Heart left ventricle (tissue), 13 donors: ENCODE data around the gene SHISA8.

Experiments
- POLR2A ChIP-seq, 2 donors: fragments of 450-650 bp; IDR thresholded peaks; one replicate each; pipeline ENCODE4 v1.6.1; 2017; ENCODE audit warnings: antibody characterized with exemption in 2 of 2, mild to moderate bottlenecking in 2 of 2, moderate library complexity in 2 of 2
- TF ChIP-seq, protein P1 (sequence below), 12 donors: fragments of 200-600 bp; sonication (generic) in 4 of 12; IDR thresholded peaks; one replicate each; pipeline versions ENCODE4 v1.5.0 to v1.8.0; 2018 to 2022; ENCODE audit warnings: antibody characterized with exemption in 12 of 12, mild to moderate bottlenecking in 5 of 12
- donor health status: ischemic (EF 13 %, LVEDD 7.1; RV severe dilation, severe dysfunction).
- donor health status: DM: no; HTN: yes; CAD: no.
- donor health status: DM: no; HTN: no; CAD: no.
- donor health status: ischemic (EF 25% LVEDD 6.9; RV normal size, moderate dysfunction).
- donor health status: ischemic (EF 25% LVEDD 5.7; RV mildly dilated, moderate dysfunction).
- donor health status: ischemic (EF 35%, LVEDD 5.7; RV mildly dilated, moderate dysfunction).
- donor health status: nonischemic (EF 11% LVEDD 7.7; RV severe dilation, severe dysfunction).
- donor health status: DM: yes; HTN: yes; CAD: no.
- donor health status: PGD.
- donor health status: ischemic (EF 29% LVEDD 5.4; RV normal size, mild dysfunction).
- donor health status: nonischemic (EF 23%, LVEDD 6.1; RV moderate dilation, normal function).

DNA sequence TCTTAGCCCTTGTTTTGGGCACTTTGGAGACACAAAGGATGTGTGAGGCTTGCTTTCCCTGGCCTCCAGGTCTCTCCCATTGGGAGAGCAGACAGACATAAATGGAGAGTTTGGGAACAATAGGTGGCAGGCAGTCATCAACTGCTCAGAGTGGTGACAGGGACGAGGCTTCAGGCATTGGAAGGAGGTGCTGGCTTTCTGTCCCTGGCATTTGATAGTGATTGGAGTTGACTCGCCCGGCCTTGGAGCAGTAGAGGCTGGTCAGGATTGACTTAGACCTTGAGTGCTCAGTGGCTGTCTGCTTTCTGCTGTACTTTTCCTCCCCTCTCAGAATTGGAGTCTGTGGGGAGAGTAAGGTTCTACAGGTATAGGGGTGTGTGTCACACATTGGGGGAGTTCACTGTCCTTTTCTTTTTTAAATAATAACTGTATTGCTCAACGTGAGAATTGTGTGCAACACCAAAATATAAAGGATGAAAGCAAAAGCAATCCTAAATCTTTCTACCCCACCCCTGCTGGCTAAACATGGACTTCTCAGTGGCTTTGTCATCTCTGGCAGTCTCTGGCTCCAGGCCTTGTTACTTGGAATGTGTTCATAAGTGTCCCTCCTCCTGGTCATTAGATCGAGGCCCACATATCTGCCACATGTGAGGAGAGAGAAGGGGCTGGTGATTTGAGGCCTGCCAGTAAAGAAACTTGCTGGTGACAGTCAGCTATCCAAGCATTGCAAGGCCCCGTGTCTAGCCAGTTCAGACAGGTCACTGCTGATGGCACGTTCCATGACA lies 21.1 kb downstream of the SHISA8 start:
- TF ChIP-seq, protein P1, sequence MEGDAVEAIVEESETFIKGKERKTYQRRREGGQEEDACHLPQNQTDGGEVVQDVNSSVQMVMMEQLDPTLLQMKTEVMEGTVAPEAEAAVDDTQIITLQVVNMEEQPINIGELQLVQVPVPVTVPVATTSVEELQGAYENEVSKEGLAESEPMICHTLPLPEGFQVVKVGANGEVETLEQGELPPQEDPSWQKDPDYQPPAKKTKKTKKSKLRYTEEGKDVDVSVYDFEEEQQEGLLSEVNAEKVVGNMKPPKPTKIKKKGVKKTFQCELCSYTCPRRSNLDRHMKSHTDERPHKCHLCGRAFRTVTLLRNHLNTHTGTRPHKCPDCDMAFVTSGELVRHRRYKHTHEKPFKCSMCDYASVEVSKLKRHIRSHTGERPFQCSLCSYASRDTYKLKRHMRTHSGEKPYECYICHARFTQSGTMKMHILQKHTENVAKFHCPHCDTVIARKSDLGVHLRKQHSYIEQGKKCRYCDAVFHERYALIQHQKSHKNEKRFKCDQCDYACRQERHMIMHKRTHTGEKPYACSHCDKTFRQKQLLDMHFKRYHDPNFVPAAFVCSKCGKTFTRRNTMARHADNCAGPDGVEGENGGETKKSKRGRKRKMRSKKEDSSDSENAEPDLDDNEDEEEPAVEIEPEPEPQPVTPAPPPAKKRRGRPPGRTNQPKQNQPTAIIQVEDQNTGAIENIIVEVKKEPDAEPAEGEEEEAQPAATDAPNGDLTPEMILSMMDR (IDR thresholded peaks at IDR 0.05), result no peak
- TF ChIP-seq POLR2A (IDR thresholded peaks at IDR 0.05), result no peak
